K562 (cell line): ENCODE data around the gene SRPK1. TPM values are rescaled to one million over a fixed set of nuclear protein-coding genes. Genes with fewer than 3 reads are reported as not detected.

Experiments
- AFF4 ChIP-seq: sonication (generic); formaldehyde crosslinking; IDR thresholded peaks from 2 replicates; pipeline ENCODE4 v1.8.0; 2023; ENCODE audit warnings: mild to moderate bottlenecking, missing genetic modification reagents
- ARID1B ChIP-seq: fragments of 450-650 bp; IDR thresholded peaks from 2 replicates; pipeline ENCODE4 v1.6.1; 2016; ENCODE audit warnings: antibody characterized with exemption, mild to moderate bottlenecking, inconsistent platforms
- CREB3 ChIP-seq: fragments of 450-650 bp; conservative IDR thresholded peaks from 2 replicates; pipeline ENCODE4 v1.6.1; 2016; ENCODE audit warnings: missing genetic modification characterization, low read depth, mild to moderate bottlenecking, missing compliant biosample characterization, moderate library complexity
- DPF2 ChIP-seq: fragments of 450-650 bp; IDR thresholded peaks from 2 replicates; pipeline ENCODE4 v1.6.1; 2016
- ELF4 ChIP-seq: fragments of 450-650 bp; formaldehyde crosslinking; IDR thresholded peaks from 2 replicates; pipeline ENCODE4 v1.4.0; 2022; ENCODE audit warnings: missing genetic modification characterization
- FIP1L1 ChIP-seq: fragments of 200-400 bp; formaldehyde crosslinking; IDR thresholded peaks from 2 replicates; pipeline ENCODE4 v1.6.1; 2018; ENCODE audit warnings: mild to moderate bottlenecking, low read depth, low read length; ENCODE audit not compliant: poor library complexity, severe bottlenecking
- FOXM1 ChIP-seq, 2 experiments: fragments of 450-650 bp in 1 of 2; sonication (generic) in 1 of 2; formaldehyde crosslinking in 1 of 2; IDR thresholded peaks; 2 replicates each; pipeline versions ENCODE4 v1.6.1 to v1.9.0; 2017 to 2022; ENCODE audit warnings: low read depth in 2 of 2, mild to moderate bottlenecking in 2 of 2, missing genetic modification reagents in 1 of 2, moderate library complexity in 1 of 2
- HMG20A ChIP-seq: fragments of 450-650 bp; formaldehyde crosslinking; conservative IDR thresholded peaks from 2 replicates; pipeline ENCODE4 v1.4.0; 2020; ENCODE audit warnings: mild to moderate bottlenecking, mixed read lengths
- L3MBTL2 ChIP-seq: fragments of 450-650 bp; IDR thresholded peaks from 2 replicates; pipeline ENCODE4 v1.6.1; 2016; ENCODE audit warnings: mild to moderate bottlenecking, moderate library complexity
- MXD1 ChIP-seq: fragments of 250-450 bp; sonication (Bioruptor Pico); IDR thresholded peaks from 2 replicates; pipeline ENCODE4 v1.8.0; 2021; ENCODE audit warnings: borderline replicate concordance, mild to moderate bottlenecking, moderate library complexity; ENCODE audit not compliant: poor library complexity, severe bottlenecking
- NFATC3 ChIP-seq: fragments of 450-650 bp; IDR thresholded peaks from 2 replicates; pipeline ENCODE4 v1.6.1; 2017; ENCODE audit warnings: mild to moderate bottlenecking
- NONO ChIP-seq, 2 experiments: fragments of 200-400 bp in 1 of 2; fragments of 450-650 bp in 1 of 2; formaldehyde crosslinking in 1 of 2; IDR thresholded peaks; 2 replicates each; pipeline ENCODE4 v1.6.1; 2017; ENCODE audit warnings: low read depth in 2 of 2, mild to moderate bottlenecking in 2 of 2, moderate library complexity in 2 of 2, low read length in 1 of 2
- STAG1 ChIP-seq: sonication (generic); formaldehyde crosslinking; IDR thresholded peaks from 2 replicates; pipeline ENCODE4 v1.5.0; 2020; ENCODE audit warnings: missing genetic modification reagents, borderline replicate concordance
- TSHZ1 ChIP-seq: fragments of 250-450 bp; sonication (Bioruptor Pico); IDR thresholded peaks from 2 replicates; pipeline ENCODE4 v1.4.0; 2020; ENCODE audit warnings: mild to moderate bottlenecking, moderate library complexity
- ZBTB17 ChIP-seq: fragments of 450-650 bp; formaldehyde crosslinking; IDR thresholded peaks from 2 replicates; pipeline ENCODE4 v1.4.0; 2020; ENCODE audit warnings: mild to moderate bottlenecking
- ZNF41 ChIP-seq: fragments of 250-450 bp; sonication (Bioruptor Pico); conservative IDR thresholded peaks from 2 replicates; pipeline ENCODE4 v1.4.0; 2020; ENCODE audit warnings: mild to moderate bottlenecking
- polyA plus RNA-seq, 8 experiments: library from polyadenylated mRNA; depleted of rRNA in 4 of 8; stranded (reverse) in 5 of 8; unstranded in 3 of 8; fragments of >200 nt; fragmentation: Nextera tagmentation in 2 of 8; fragmentation: Illumina TruSeq in 1 of 8; extraction: Ambion mirVana in 2 of 8; extraction: Trizol in 1 of 8; gene quantifications; 2 replicates each; pipeline versions ENCODE4 v1.2.1 to v1.2.3, GENCODE V29; 2011 to 2014; ENCODE audit warnings: inconsistent platforms in 1 of 8, missing spikeins in 1 of 8
- total RNA-seq, 7 experiments: library from RNA; depleted of rRNA in 6 of 7; stranded (reverse); fragments of >200 nt in 6 of 7; fragmentation: Illumina TruSeq in 2 of 7; extraction: Trizol in 2 of 7; gene quantifications; 2 replicates each; pipeline versions ENCODE4 v1.2.1 to v1.2.3, GENCODE V29; 2011 to 2021; ENCODE audit warnings: low replicate concordance in 1 of 7

Gene SRPK1
- total and polyA plus RNA-seq, 9 of the 15 experiments (the other 6 are each of a cell fraction or from before 2014, with no cell fraction given): 99.6 to 185 (median 159) TPM

GRCh38 chr6:35920793-35921732 is at the start of gene SRPK1 (continued):
- TF ChIP-seq NONO (IDR thresholded peaks at IDR 0.05; ENCODE audit: low read depth in 2 of 2, low read length in 1 of 2): peak; percentile 88 to 93
- no peak for TF ChIP-seq TSHZ1 (CRISPR knock-in tag)
- no peak for TF ChIP-seq ELF4 (CRISPR knock-in tag)
- TF ChIP-seq NFATC3: 0 out of 2 replicates have a peak, but pooled peaks have one; percentile 35
- peak; percentile 91 for TF ChIP-seq L3MBTL2
- TF ChIP-seq AFF4 (CRISPR knock-in tag): peak; percentile 93; the same call in 1 of the 2 replicates
- no peak for TF ChIP-seq CREB3
- no peak for TF ChIP-seq STAG1 (CRISPR knock-in tag)
- TF ChIP-seq ZNF41 (CRISPR knock-in tag): no peak
- peak; percentile 49; the same call in 1 of the 2 replicates for TF ChIP-seq ARID1B
- no peak; the same call in 1 of the 2 replicates for TF ChIP-seq ZBTB17 (CRISPR knock-in tag)
- peak; percentile 74 for TF ChIP-seq DPF2
- TF ChIP-seq MXD1 (CRISPR knock-in tag): peak; percentile 33
- no peak; the same call in 1 of the 2 replicates for TF ChIP-seq HMG20A
- peak; percentile 66 for TF ChIP-seq FOXM1 (IDR thresholded peaks at IDR 0.05; ENCODE audit: low read depth)
- TF ChIP-seq FOXM1 (CRISPR knock-in tag; IDR thresholded peaks at IDR 0.05; ENCODE audit: low read depth): no peak
- TF ChIP-seq FIP1L1: peak; percentile 73
